Trophoblast cell (in vitro differentiated cells and primary cell): ENCODE results near the gene ENDOG.

Source experiments
- DNase-seq, 2 donors: peaks; one replicate each; pipeline ENCODE4 v3.0.0-alpha.2; 2016
- H2AFZ ChIP-seq: 2 replicates; pipeline ENCODE4 v1.6.1; 2013; ENCODE audit warnings: low read length, moderate library complexity, mild to moderate bottlenecking; ENCODE audit not compliant: insufficient read depth, poor library complexity
- H2AK5ac ChIP-seq: 2 replicates; pipeline ENCODE4 v1.6.1; 2013; ENCODE audit warnings: mild to moderate bottlenecking, low read length
- H2BK120ac ChIP-seq: 2 replicates; pipeline ENCODE4 v1.6.1; 2013; ENCODE audit warnings: low read length, mild to moderate bottlenecking, moderate library complexity; ENCODE audit not compliant: insufficient read depth, poor library complexity
- H2BK12ac ChIP-seq: 2 replicates; pipeline ENCODE4 v1.6.1; 2013; ENCODE audit warnings: mild to moderate bottlenecking, low read length, moderate library complexity
- H2BK5ac ChIP-seq: 2 replicates; pipeline ENCODE4 v1.6.1; 2013; ENCODE audit warnings: low read length, low read depth, moderate library complexity, mild to moderate bottlenecking; ENCODE audit not compliant: poor library complexity
- H3K14ac ChIP-seq: 2 replicates; pipeline ENCODE4 v1.6.1; 2013; ENCODE audit warnings: mild to moderate bottlenecking, low read length
- H3K18ac ChIP-seq: 2 replicates; pipeline ENCODE4 v1.6.1; 2013; ENCODE audit warnings: mild to moderate bottlenecking, low read length
- H3K23ac ChIP-seq: 2 replicates; pipeline ENCODE4 v1.6.1; 2013; ENCODE audit warnings: low read length
- H3K27ac ChIP-seq: 2 replicates; pipeline ENCODE4 v1.5.1; 2013; ENCODE audit warnings: low read depth, mild to moderate bottlenecking, inconsistent platforms, low read length, moderate library complexity
- H3K27me3 ChIP-seq: 2 replicates; pipeline ENCODE4 v1.6.1; 2013; ENCODE audit warnings: inconsistent platforms, mild to moderate bottlenecking, low read length, moderate library complexity; ENCODE audit not compliant: insufficient read depth
- H3K36me3 ChIP-seq, 2 experiments: 1 replicate in 1 of 2; 2 replicates in 1 of 2; pipeline ENCODE4 v1.6.1; 2013; ENCODE audit warnings: low read length in 2 of 2, mild to moderate bottlenecking in 2 of 2, moderate library complexity in 1 of 2; ENCODE audit not compliant: insufficient read depth in 2 of 2, control insufficient read depth in 1 of 2
- H3K4ac ChIP-seq: 2 replicates; pipeline ENCODE4 v1.6.1; 2013; ENCODE audit warnings: low read depth, mild to moderate bottlenecking, low read length, moderate library complexity
- H3K4me1 ChIP-seq, 2 experiments: 1 replicate in 1 of 2; 2 replicates in 1 of 2; pipeline ENCODE4 v1.6.1; 2013; ENCODE audit warnings: low read length in 2 of 2, mild to moderate bottlenecking in 2 of 2, moderate library complexity in 1 of 2; ENCODE audit not compliant: insufficient read depth in 2 of 2, control insufficient read depth in 1 of 2
- H3K4me2 ChIP-seq: 2 replicates; pipeline ENCODE4 v1.6.1; 2013; ENCODE audit warnings: inconsistent platforms, mild to moderate bottlenecking, low read length, moderate library complexity
- H3K4me3 ChIP-seq: 2 replicates; pipeline ENCODE4 v1.5.1; 2013; ENCODE audit warnings: mild to moderate bottlenecking, low read depth, low read length, inconsistent platforms
- H3K79me1 ChIP-seq: one replicate; pipeline ENCODE4 v1.6.1; 2013; ENCODE audit warnings: low read length
- H3K79me2 ChIP-seq: 2 replicates; pipeline ENCODE4 v1.6.1; 2013; ENCODE audit warnings: low read length, mild to moderate bottlenecking; ENCODE audit not compliant: control insufficient read depth, insufficient read depth, poor library complexity
- H3K9ac ChIP-seq: 2 replicates; pipeline ENCODE4 v1.6.1; 2013; ENCODE audit warnings: mild to moderate bottlenecking, low read length
- H3K9me3 ChIP-seq: 2 replicates; pipeline ENCODE4 v1.6.1; 2013; ENCODE audit warnings: low read depth, mild to moderate bottlenecking, control low read depth, inconsistent platforms, low read length; ENCODE audit not compliant: insufficient read depth
- H4K12ac ChIP-seq: 2 replicates; pipeline ENCODE4 v1.6.1; 2013; ENCODE audit warnings: low read depth, mild to moderate bottlenecking, low read length, moderate library complexity
- H4K8ac ChIP-seq: 2 replicates; pipeline ENCODE4 v1.6.1; 2013; ENCODE audit warnings: low read depth, mild to moderate bottlenecking, low read length, moderate library complexity
- H4K91ac ChIP-seq: one replicate; pipeline ENCODE4 v1.6.1; 2013; ENCODE audit warnings: low read depth, mild to moderate bottlenecking, low read length, moderate library complexity
- WGBS: extraction: QIAGEN DNeasy Blood & Tissue Kit; methylation state at CpG from one replicate; pipeline ENCODE4 v1.1.7; 2013; ENCODE audit warnings: missing lambda C conversion rate; ENCODE audit not compliant: insufficient read length, insufficient coverage; ENCODE audit errors: extremely low coverage; 5-methylcytosine and 5-hydroxymethylcytosine counted together

The ENDOG gene

GRCh38 chr9:128802482-128802881, 15.8 kb upstream of the ENDOG start:
- H3K27ac ChIP-seq, result no peak overlapping the region
- no peak overlapping the region for H4K8ac ChIP-seq
- H3K36me3 ChIP-seq, result peaks cover 59 to 72% of the 10 kb centered on the region in 2 experiments
- no peak overlapping the region for H2AFZ ChIP-seq
- no peaks in the 10 kb centered on the region for H3K4me1 ChIP-seq
- H2BK12ac ChIP-seq, result no peak overlapping the region
- DNase-seq, result no peak
- H3K27me3 ChIP-seq, result no peaks in the 10 kb centered on the region
- H3K23ac ChIP-seq, result no peak overlapping the region
- H4K12ac ChIP-seq, result no peak overlapping the region
- H4K91ac ChIP-seq, result no peak overlapping the region
- H3K79me1 ChIP-seq, result no peaks in the 10 kb centered on the region
- peaks cover 6% of the 10 kb centered on the region for H3K9me3 ChIP-seq
- H2BK5ac ChIP-seq, result no peak overlapping the region
- no peak overlapping the region for H3K9ac ChIP-seq
- H3K14ac ChIP-seq, result no peak overlapping the region
- no peak overlapping the region for H3K4me2 ChIP-seq
- no peaks in the 10 kb centered on the region for H3K79me2 ChIP-seq
- H3K18ac ChIP-seq, result no peak overlapping the region
- no peak overlapping the region for H3K4me3 ChIP-seq
- H3K4ac ChIP-seq, result no peak overlapping the region
- H2BK120ac ChIP-seq, result no peak overlapping the region
- H2AK5ac ChIP-seq, result no peak overlapping the region
- WGBS, result no CpG with 5 or more reads among the region's 4 CpGs

GRCh38 chr9:128805661-128806060, 12.6 kb upstream of the ENDOG start:
- H2AK5ac ChIP-seq, result no peak overlapping the region
- no peak overlapping the region for H4K91ac ChIP-seq
- peaks cover 59 to 61% of the 10 kb centered on the region in 2 experiments for H3K36me3 ChIP-seq
- no peak overlapping the region for H3K23ac ChIP-seq
- H3K9me3 ChIP-seq, result peaks cover 6% of the 10 kb centered on the region
- DNase-seq, result no peak
- H3K9ac ChIP-seq, result no peak overlapping the region
- H3K14ac ChIP-seq, result no peak overlapping the region
- no peak overlapping the region for H3K18ac ChIP-seq
- H4K8ac ChIP-seq, result no peak overlapping the region
- no peaks in the 10 kb centered on the region for H3K79me2 ChIP-seq
- no peak overlapping the region for H3K4me2 ChIP-seq
- no peak overlapping the region for H2BK120ac ChIP-seq
- no peak overlapping the region for H3K27ac ChIP-seq
- no peaks in the 10 kb centered on the region for H3K4me1 ChIP-seq
- H2BK5ac ChIP-seq, result no peak overlapping the region
- peak overlapping the region; percentile 36 for H3K4me3 ChIP-seq
- no peak overlapping the region for H3K4ac ChIP-seq
- no peak overlapping the region for H2AFZ ChIP-seq
- no peaks in the 10 kb centered on the region for H3K79me1 ChIP-seq
- H4K12ac ChIP-seq, result no peak overlapping the region
- no peak overlapping the region for H2BK12ac ChIP-seq
- whole genome bisulfite sequencing, result no CpG with 5 or more reads among the region's 14 CpGs
- no peaks in the 10 kb centered on the region for H3K27me3 ChIP-seq

DNA sequence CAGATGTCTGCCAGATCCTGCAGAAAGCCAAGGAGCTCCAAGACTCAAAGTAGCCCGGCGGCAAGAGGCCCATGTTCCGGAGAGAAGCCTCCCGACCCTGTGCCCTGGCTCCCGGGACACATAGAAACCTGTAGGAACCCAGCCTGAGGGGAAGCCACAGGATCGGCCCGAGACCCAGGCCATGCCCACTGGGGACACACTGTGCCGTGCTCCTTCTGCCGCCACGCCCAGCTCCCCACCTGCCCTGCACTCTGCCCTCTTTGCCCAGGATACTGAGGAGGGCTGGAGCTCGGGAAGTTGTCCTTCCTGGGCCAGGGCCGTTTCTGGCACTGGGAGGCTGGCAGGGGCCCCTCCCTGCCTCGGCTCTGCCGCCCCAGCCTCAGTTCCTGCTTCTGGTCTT, 10.5 kb upstream of the ENDOG start:
- DNase-seq, result no peak
- H3K4me1 ChIP-seq, result no peaks in the 10 kb centered on the region
- no peaks in the 10 kb centered on the region for H3K27me3 ChIP-seq
- H2AFZ ChIP-seq, result no peak overlapping the region
- H3K79me2 ChIP-seq, result no peaks in the 10 kb centered on the region
- H3K79me1 ChIP-seq, result no peaks in the 10 kb centered on the region
- H2AK5ac ChIP-seq, result no peak overlapping the region
- no peak overlapping the region for H3K4me3 ChIP-seq
- no peak overlapping the region for H3K27ac ChIP-seq
- H3K18ac ChIP-seq, result no peak overlapping the region
- no peak overlapping the region for H2BK120ac ChIP-seq
- H3K4me2 ChIP-seq, result no peak overlapping the region
- no peak overlapping the region for H4K12ac ChIP-seq
- H2BK12ac ChIP-seq, result no peak overlapping the region
- H4K8ac ChIP-seq, result no peak overlapping the region
- H4K91ac ChIP-seq, result no peak overlapping the region
- H3K9ac ChIP-seq, result no peak overlapping the region
- H3K36me3 ChIP-seq, result peaks cover 48 to 51% of the 10 kb centered on the region in 2 experiments
- H3K14ac ChIP-seq, result no peak overlapping the region
- no CpG with 5 or more reads among the region's 14 CpGs for WGBS
- no peak overlapping the region for H3K23ac ChIP-seq
- no peak overlapping the region for H2BK5ac ChIP-seq
- H3K9me3 ChIP-seq, result peaks cover 6% of the 10 kb centered on the region
- H3K4ac ChIP-seq, result no peak overlapping the region

GRCh38 chr9:128808543-128808942, 9.8 kb upstream of the ENDOG start:
- H4K91ac ChIP-seq, result no peak overlapping the region
- H3K14ac ChIP-seq, result no peak overlapping the region
- no peak overlapping the region for H2AFZ ChIP-seq
- no peak overlapping the region for H3K4me3 ChIP-seq
- H2BK12ac ChIP-seq, result no peak overlapping the region
- H3K27me3 ChIP-seq, result no peaks in the 10 kb centered on the region
- no peaks in the 10 kb centered on the region for H3K79me1 ChIP-seq
- no CpG with 5 or more reads among the region's 3 CpGs for WGBS
- H3K27ac ChIP-seq, result no peak overlapping the region
- peaks cover 6% of the 10 kb centered on the region for H3K9me3 ChIP-seq
- H3K4ac ChIP-seq, result no peak overlapping the region
- H3K79me2 ChIP-seq, result no peaks in the 10 kb centered on the region
- H3K4me1 ChIP-seq, result no peaks in the 10 kb centered on the region
- H3K23ac ChIP-seq, result no peak overlapping the region
- H2BK120ac ChIP-seq, result no peak overlapping the region
- no peak for DNase-seq
- no peak overlapping the region for H3K9ac ChIP-seq
- H3K4me2 ChIP-seq, result no peak overlapping the region
- H4K8ac ChIP-seq, result no peak overlapping the region
- H2AK5ac ChIP-seq, result no peak overlapping the region
- H3K36me3 ChIP-seq, result peaks cover 42 to 45% of the 10 kb centered on the region in 2 experiments
- H3K18ac ChIP-seq, result no peak overlapping the region
- H2BK5ac ChIP-seq, result no peak overlapping the region
- no peak overlapping the region for H4K12ac ChIP-seq
